ENCODE data around the gene EIF6. TPM values are rescaled to one million over a fixed set of nuclear protein-coding genes. Genes with fewer than 3 reads are reported as not detected.
A peak's percentile ranks its signal among the peaks of the same experiment; 100 is the strongest.

EIF6 gene
- total and polyA plus RNA-seq, 9 of the 15 experiments (the other 6 are each of a cell fraction or from before 2014, with no cell fraction given): 165 to 832 (median 229) TPM

DNA sequence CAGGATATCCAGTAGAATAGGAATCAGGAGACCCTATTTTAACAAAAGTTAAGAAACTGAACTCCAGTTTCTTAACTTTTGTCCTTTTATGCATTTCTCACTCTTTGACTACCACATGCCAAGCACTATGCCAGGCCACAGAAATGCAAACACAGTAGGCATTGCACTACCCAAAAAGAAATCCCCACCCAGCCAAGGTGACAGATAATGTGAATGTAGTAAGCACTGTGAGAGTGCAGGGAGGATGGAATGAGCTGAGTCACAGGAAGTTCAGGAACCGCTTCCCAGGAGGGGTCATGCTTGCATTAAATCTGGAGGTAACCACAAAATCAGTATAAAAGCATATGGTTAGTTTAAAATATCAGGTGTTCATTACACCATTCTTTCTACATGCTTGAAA lies 27.7 kb upstream of the EIF6 start (continued):
- TF ChIP-seq PRPF4 (IDR thresholded peaks at IDR 0.05; ENCODE audit: insufficient read depth, low read depth, low read length, poor library complexity, severe bottlenecking): no peak
- no peak for TF ChIP-seq NFATC3 (IDR thresholded peaks at IDR 0.05)
- 0 out of 2 replicates have a peak, but pooled peaks have one; percentile 42 for TF ChIP-seq CBFA2T3 (IDR thresholded peaks at IDR 0.05)
- no peak for TF ChIP-seq MBD2 (IDR thresholded peaks at IDR 0.05; ENCODE audit: borderline replicate concordance, low read depth)
- no peak for TF ChIP-seq TGIF2 (CRISPR knock-in tag; IDR thresholded peaks at IDR 0.05)
- TF ChIP-seq MAX (CRISPR knock-in tag; IDR thresholded peaks at IDR 0.05): no peak
- no peak for TF ChIP-seq WHSC1 (IDR thresholded peaks at IDR 0.05; ENCODE audit: low read length)
- TF ChIP-seq GATA2 (CRISPR knock-in tag; IDR thresholded peaks at IDR 0.05): no peak
- no peak for TF ChIP-seq PHB (CRISPR knock-in tag; IDR thresholded peaks at IDR 0.05)
- TF ChIP-seq ZNF165 (CRISPR knock-in tag; IDR thresholded peaks at IDR 0.05; ENCODE audit: borderline replicate concordance): no peak
- TF ChIP-seq CBFA2T2 (conservative IDR thresholded peaks at IDR 0.05): 0 out of 2 replicates have a peak, but pooled peaks have one; percentile 12
- peak; percentile 70 for TF ChIP-seq ETV1 (tag; conservative IDR thresholded peaks at IDR 0.05; ENCODE audit: low read depth)
- TF ChIP-seq TRIM24 (IDR thresholded peaks at IDR 0.05): no peak
- peak; percentile 95 to 96 for TF ChIP-seq KDM1A (IDR thresholded peaks at IDR 0.05)
- peak; percentile 54; the same call in 1 of the 2 replicates for TF ChIP-seq SMARCE1 (IDR thresholded peaks at IDR 0.05)
- no peak for TF ChIP-seq HSF4 (CRISPR knock-in tag; IDR thresholded peaks at IDR 0.05; ENCODE audit: borderline replicate concordance)
- TF ChIP-seq, protein P1, sequence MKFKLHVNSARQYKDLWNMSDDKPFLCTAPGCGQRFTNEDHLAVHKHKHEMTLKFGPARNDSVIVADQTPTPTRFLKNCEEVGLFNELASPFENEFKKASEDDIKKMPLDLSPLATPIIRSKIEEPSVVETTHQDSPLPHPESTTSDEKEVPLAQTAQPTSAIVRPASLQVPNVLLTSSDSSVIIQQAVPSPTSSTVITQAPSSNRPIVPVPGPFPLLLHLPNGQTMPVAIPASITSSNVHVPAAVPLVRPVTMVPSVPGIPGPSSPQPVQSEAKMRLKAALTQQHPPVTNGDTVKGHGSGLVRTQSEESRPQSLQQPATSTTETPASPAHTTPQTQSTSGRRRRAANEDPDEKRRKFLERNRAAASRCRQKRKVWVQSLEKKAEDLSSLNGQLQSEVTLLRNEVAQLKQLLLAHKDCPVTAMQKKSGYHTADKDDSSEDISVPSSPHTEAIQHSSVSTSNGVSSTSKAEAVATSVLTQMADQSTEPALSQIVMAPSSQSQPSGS (CRISPR knock-in tag; IDR thresholded peaks at IDR 0.05): no peak
- TF ChIP-seq CBX3 (IDR thresholded peaks at IDR 0.05; ENCODE audit: borderline replicate concordance in 1 of 2, low read length in 2 of 2): no peak
- no peak for TF ChIP-seq RB1 (IDR thresholded peaks at IDR 0.05; ENCODE audit: low read depth)
- peak; percentile 51 for TF ChIP-seq NR2C1 (IDR thresholded peaks at IDR 0.05)
- no peak for TF ChIP-seq NR2C1 (tag; IDR thresholded peaks at IDR 0.05)
- no peak for TF ChIP-seq ZBTB34 (CRISPR knock-in tag; IDR thresholded peaks at IDR 0.05)
- no peak for TF ChIP-seq KHSRP (IDR thresholded peaks at IDR 0.05)
- TF ChIP-seq L3MBTL2 (IDR thresholded peaks at IDR 0.05): no peak
- TF ChIP-seq MCM2 (IDR thresholded peaks at IDR 0.05; ENCODE audit: low read depth): no peak
- TF ChIP-seq BRF1 (IDR thresholded peaks at IDR 0.05; ENCODE audit: borderline replicate concordance, extremely low read depth, insufficient read length): no peak
- TF ChIP-seq ZKSCAN8 (CRISPR knock-in tag; IDR thresholded peaks at IDR 0.05): no peak
- TF ChIP-seq FOXA1 (IDR thresholded peaks at IDR 0.05; ENCODE audit: borderline replicate concordance): no peak
- no peak for TF ChIP-seq GATAD2B (IDR thresholded peaks at IDR 0.05; ENCODE audit: borderline replicate concordance)
- TF ChIP-seq CBX1 (IDR thresholded peaks at IDR 0.05; ENCODE audit: low read depth): no peak
- peak; percentile 79 for TF ChIP-seq ZNF316 (IDR thresholded peaks at IDR 0.05)
- TF ChIP-seq JUND (IDR thresholded peaks at IDR 0.05; ENCODE audit: borderline replicate concordance, low read depth, low read length): peak; percentile 76
- no peak; the same call in 2 of the 3 replicates for TF ChIP-seq JUND (tag; IDR thresholded peaks at IDR 0.05; ENCODE audit: borderline replicate concordance, low read depth, low read length)

All from K562 (cell line).